SK-N-SH (cell line): ENCODE measurements around the gene ARHGAP45. TPM values are rescaled to one million over a fixed set of nuclear protein-coding genes. Genes with fewer than 3 reads are reported as not detected.

Source experiments
- CTCF ChIA-PET: fragments of 300-600, 350-600 bp; formaldehyde crosslinking; extraction: SDS; loops from one replicate; lab custom pipeline; 2021; lab: Yijun Ruan, JAX
- POLR2A ChIA-PET: fragments of 350-600 bp; sonication (Branson Sonifier 250); formaldehyde crosslinking; extraction: SDS; loops from one replicate; lab custom pipeline; 2020; ENCODE audit warnings: antibody characterized with exemption, inconsistent platforms; lab: Yijun Ruan, JAX
- DNase-seq: peaks from one replicate; pipeline ENCODE4 v3.0.0; 2012
- H2AFZ ChIP-seq: fragments of 200-600 bp; sonication (generic); 2 replicates; pipeline ENCODE4 v1.8.1; 2016; ENCODE audit warnings: antibody characterized with exemption, mild to moderate bottlenecking, low read depth
- H3F3A ChIP-seq: fragments of 200-600 bp; sonication (generic); replicated peaks from 2 replicates; pipeline ENCODE3; 2016; ENCODE audit warnings: antibody characterized with exemption, mild to moderate bottlenecking; ENCODE audit not compliant: insufficient read depth
- H3K27ac ChIP-seq, 2 experiments: fragments of 200-500 bp in 1 of 2; fragments of 200-600 bp in 1 of 2; sonication (Bioruptor generic) in 1 of 2; sonication (generic), shearing (Covaris generic) in 1 of 2; 2 replicates each; pipeline versions ENCODE4 v1.5.1 to v1.6.1; 2014 to 2016; ENCODE audit warnings: low read depth in 2 of 2, inconsistent platforms in 1 of 2, low read length in 1 of 2, mild to moderate bottlenecking in 1 of 2, mixed read lengths in 1 of 2
- H3K27me3 ChIP-seq: fragments of 200-600 bp; sonication (generic), shearing (Covaris generic); 2 replicates; pipeline ENCODE4 v1.6.1; 2016; ENCODE audit warnings: mixed run types; ENCODE audit not compliant: insufficient read depth
- H3K36me3 ChIP-seq, 2 experiments: fragments of 200-500 bp in 1 of 2; fragments of 200-600 bp in 1 of 2; sonication (Bioruptor generic) in 1 of 2; sonication (generic) in 1 of 2; replicated peaks in 1 of 2; 2 replicates each; pipeline versions ENCODE3 to v1.5.1; 2014 to 2016; ENCODE audit warnings: low read length in 1 of 2, mild to moderate bottlenecking in 1 of 2; ENCODE audit not compliant: insufficient read depth in 2 of 2, control insufficient read depth in 1 of 2
- H3K4me1 ChIP-seq, 2 experiments: fragments of 200-500 bp in 1 of 2; fragments of 200-600 bp in 1 of 2; sonication (Bioruptor generic) in 1 of 2; sonication (generic), shearing (Covaris generic) in 1 of 2; 2 replicates each; pipeline versions ENCODE4 v1.5.1 to v1.6.1; 2014 to 2016; ENCODE audit warnings: low read depth in 1 of 2, low read length in 1 of 2, mixed run types in 1 of 2; ENCODE audit not compliant: insufficient read depth in 2 of 2, control insufficient read depth in 1 of 2
- H3K4me2 ChIP-seq: fragments of 200-600 bp; sonication (generic), shearing (Covaris generic); 2 replicates; pipeline ENCODE4 v1.6.1; 2017; ENCODE audit warnings: mixed run types
- H3K4me3 ChIP-seq, 2 experiments: fragments of 200-500 bp in 1 of 2; fragments of 200-600 bp in 1 of 2; sonication (Bioruptor generic) in 1 of 2; sonication (generic), shearing (Covaris generic) in 1 of 2; 2 replicates each; pipeline versions ENCODE4 v1.5.1 to v1.8.1; 2014 to 2016; ENCODE audit warnings: low read depth in 2 of 2, inconsistent platforms in 1 of 2, low read length in 1 of 2, mild to moderate bottlenecking in 1 of 2, mixed read lengths in 1 of 2, moderate library complexity in 1 of 2
- H3K79me2 ChIP-seq: fragments of 200-600 bp; sonication (generic); 2 replicates; pipeline ENCODE4 v1.8.1; 2017; ENCODE audit warnings: mild to moderate bottlenecking; ENCODE audit not compliant: insufficient read depth
- H3K9ac ChIP-seq: fragments of 200-600 bp; sonication (generic); 2 replicates; pipeline ENCODE4 v1.6.1; 2017; ENCODE audit warnings: mixed run types
- H3K9me2 ChIP-seq: fragments of 200-600 bp; sonication (generic); 2 replicates; pipeline ENCODE4 v1.6.1; 2017; ENCODE audit warnings: mixed run types
- H3K9me3 ChIP-seq: fragments of 200-600 bp; sonication (generic); 2 replicates; pipeline ENCODE4 v1.6.1; 2017; ENCODE audit warnings: mixed run types, mild to moderate bottlenecking, moderate library complexity
- H4K20me1 ChIP-seq: fragments of 200-600 bp; sonication (generic); 2 replicates; pipeline ENCODE4 v1.6.1; 2017; ENCODE audit warnings: mild to moderate bottlenecking, mixed run types; ENCODE audit not compliant: insufficient read depth
- EP300 ChIP-seq, 2 experiments: IDR thresholded peaks; 2 replicates each; pipeline versions ENCODE4 v1.4.0 to v1.6.1; 2012; ENCODE audit warnings: borderline replicate concordance in 1 of 2, low read depth in 1 of 2, low read length in 1 of 2
- EZH2phosphoT487 ChIP-seq: fragments of 200-600 bp; sonication (generic); IDR thresholded peaks from 2 replicates; pipeline ENCODE4 v1.6.1; 2017; ENCODE audit warnings: low read depth, mixed run types, mild to moderate bottlenecking, antibody characterized with exemption, moderate library complexity, borderline replicate concordance
- FOSL2 ChIP-seq: IDR thresholded peaks from 2 replicates; pipeline ENCODE4 v1.4.0; 2012; ENCODE audit warnings: low read depth, mild to moderate bottlenecking, moderate library complexity, borderline replicate concordance
- FOXM1 ChIP-seq: IDR thresholded peaks from 2 replicates; pipeline ENCODE4 v1.4.0; 2012; ENCODE audit warnings: low read depth, mild to moderate bottlenecking
- GABPA ChIP-seq: IDR thresholded peaks from 2 replicates; pipeline ENCODE4 v1.4.0; 2012; ENCODE audit warnings: low read depth, mild to moderate bottlenecking
- GATA2 ChIP-seq: sonication (generic); formaldehyde crosslinking; IDR thresholded peaks from 2 replicates; pipeline ENCODE4 v1.5.0; 2020; ENCODE audit warnings: mild to moderate bottlenecking, missing genetic modification reagents
- JUND ChIP-seq: IDR thresholded peaks from 2 replicates; pipeline ENCODE4 v1.4.0; 2012
- MAX ChIP-seq: IDR thresholded peaks from 2 replicates; pipeline ENCODE4 v1.4.0; 2012; ENCODE audit warnings: low read depth
- MEF2A ChIP-seq: IDR thresholded peaks from 2 replicates; pipeline ENCODE4 v1.4.0; 2012; ENCODE audit warnings: low read depth, borderline replicate concordance
- NFIC ChIP-seq: IDR thresholded peaks from 2 replicates; pipeline ENCODE4 v1.4.0; 2012; ENCODE audit warnings: borderline replicate concordance
- PBX3 ChIP-seq: IDR thresholded peaks from 2 replicates; pipeline ENCODE4; 2012
- RAD21 ChIP-seq: IDR thresholded peaks from 2 replicates; pipeline ENCODE4 v1.6.1; 2012; ENCODE audit warnings: mild to moderate bottlenecking, low read length
- RCOR1 ChIP-seq: fragments of 150-350 bp; IDR thresholded peaks from 2 replicates; pipeline ENCODE4 v1.6.1; 2017; ENCODE audit warnings: antibody characterized with exemption, low read length
- REST ChIP-seq: IDR thresholded peaks from 2 replicates; pipeline ENCODE4 v1.6.1; 2012; ENCODE audit warnings: mild to moderate bottlenecking, low read depth, low read length, moderate library complexity
- RFX5 ChIP-seq: IDR thresholded peaks from 2 replicates; pipeline ENCODE4 v1.6.1; 2012; ENCODE audit warnings: mild to moderate bottlenecking, improper control_type of control experiment, low read length
- RXRA ChIP-seq: IDR thresholded peaks from 2 replicates; pipeline ENCODE4 v1.4.0; 2012; ENCODE audit warnings: low read depth, mild to moderate bottlenecking, borderline replicate concordance
- SIN3A ChIP-seq: IDR thresholded peaks from 2 replicates; pipeline ENCODE4 v1.6.1; 2012; ENCODE audit warnings: low read depth, mild to moderate bottlenecking, low read length, moderate library complexity, borderline replicate concordance
- TEAD4 ChIP-seq: IDR thresholded peaks from 2 replicates; pipeline ENCODE4 v1.4.0; 2012; ENCODE audit warnings: mild to moderate bottlenecking, borderline replicate concordance; ENCODE audit not compliant: insufficient read depth
- WGBS: methylation state at CpG from one replicate; pipeline ENCODE4 v1.1.6; 2017; ENCODE audit warnings: low lambda C conversion rate; 5-methylcytosine and 5-hydroxymethylcytosine counted together
- polyA plus RNA-seq, 3 experiments: library from polyadenylated mRNA; depleted of rRNA; stranded (reverse); fragments of >200 nt; gene quantifications; 2 replicates each; pipeline ENCODE4 v1.2.3, GENCODE V29; 2012

ARHGAP45 gene
- polyA plus RNA-seq, 1 of the 3 experiments (the other 2 are of a cell fraction) = 4.2 TPM

GRCh38 chr19:1101337-1101698 is 34.4 kb downstream of the ARHGAP45 start (continued):
- no peak for TF ChIP-seq FOSL2
- TF ChIP-seq GABPA = no peak
- TF ChIP-seq RFX5 = no peak
- TF ChIP-seq MAX = no peak
- TF ChIP-seq SIN3A = no peak
- no peak for TF ChIP-seq REST
- TF ChIP-seq RAD21 = no peak
- TF ChIP-seq FOXM1 = no peak
- TF ChIP-seq EP300 (IDR thresholded peaks at IDR 0.05; ENCODE audit: borderline replicate concordance in 1 of 2, low read depth in 1 of 2, low read length in 1 of 2) = no peak
- TF ChIP-seq MEF2A = no peak

- peak overlapping the region; percentile 61 for H3K4me2 ChIP-seq
- H4K20me1 ChIP-seq = peaks cover 21% of the 10 kb centered on the region; the same call in 1 of the 2 replicates
- ChIA-PET POLR2A (interaction anchor here (2.6 kb wide), 1 partner anchor 11 kb away, joined by 15 read pairs; no protein-coding TSS in a partner anchor), CTCF (interaction anchor here (1.3 to 4.4 kb wide), 4 partner anchors 11 to 120 kb away, joined by 4 to 44 read pairs (median 5); no protein-coding TSS in a partner anchor)
- no peak overlapping the region for H2AFZ ChIP-seq
- peaks cover 18% of the 10 kb centered on the region; the same call in 1 of the 2 replicates for H3K79me2 ChIP-seq
- peak overlapping the region in 1 of 2 experiments; percentile 95; a peak in 3 of 4 replicates for H3K27ac ChIP-seq
- H3K4me3 ChIP-seq = peak overlapping the region in 1 of 2 experiments; percentile 5; a peak in 1 of 4 replicates
- H3K27me3 ChIP-seq = no peaks in the 10 kb centered on the region
- peaks cover 21 to 22% of the 10 kb centered on the region in 2 experiments; a peak in 3 of 4 replicates for H3K4me1 ChIP-seq
- H3F3A ChIP-seq = peaks cover 35% of the 10 kb centered on the region
- H3K9ac ChIP-seq = peak overlapping the region; percentile 54; the same call in 1 of the 2 replicates
- DNase-seq = no peak
- H3K9me3 ChIP-seq = no peaks in the 10 kb centered on the region
- no peaks in the 10 kb centered on the region for H3K9me2 ChIP-seq
- 35% methylated on average over 16 of the region's 17 CpGs for WGBS
- H3K36me3 ChIP-seq = peaks cover 0 to 19% of the 10 kb centered on the region in 2 experiments
- peak; percentile 86 for TF ChIP-seq MAX
- no peak for TF ChIP-seq GATA2 (CRISPR knock-in tag)
- peak; percentile 33; the same call in 1 of the 2 replicates for TF ChIP-seq SIN3A
- TF ChIP-seq NFIC = peak; percentile 91
- TF ChIP-seq PBX3 = peak; percentile 65
- no peak for TF ChIP-seq RAD21
- TF ChIP-seq EZH2phosphoT487 = no peak
- TF ChIP-seq RXRA = peak; percentile 96; the same call in 1 of the 2 replicates
- peak; percentile 98 for TF ChIP-seq JUND
- peak; percentile 48; the same call in 1 of the 2 replicates for TF ChIP-seq REST
- TF ChIP-seq TEAD4 = peak; percentile 63
- TF ChIP-seq RCOR1 = no peak
These were observed 35.6 kb downstream of the ARHGAP45 start for GRCh38 chr19:1102407-1103131.
